ENCODE measurements around the gene FXYD5.

DNA sequence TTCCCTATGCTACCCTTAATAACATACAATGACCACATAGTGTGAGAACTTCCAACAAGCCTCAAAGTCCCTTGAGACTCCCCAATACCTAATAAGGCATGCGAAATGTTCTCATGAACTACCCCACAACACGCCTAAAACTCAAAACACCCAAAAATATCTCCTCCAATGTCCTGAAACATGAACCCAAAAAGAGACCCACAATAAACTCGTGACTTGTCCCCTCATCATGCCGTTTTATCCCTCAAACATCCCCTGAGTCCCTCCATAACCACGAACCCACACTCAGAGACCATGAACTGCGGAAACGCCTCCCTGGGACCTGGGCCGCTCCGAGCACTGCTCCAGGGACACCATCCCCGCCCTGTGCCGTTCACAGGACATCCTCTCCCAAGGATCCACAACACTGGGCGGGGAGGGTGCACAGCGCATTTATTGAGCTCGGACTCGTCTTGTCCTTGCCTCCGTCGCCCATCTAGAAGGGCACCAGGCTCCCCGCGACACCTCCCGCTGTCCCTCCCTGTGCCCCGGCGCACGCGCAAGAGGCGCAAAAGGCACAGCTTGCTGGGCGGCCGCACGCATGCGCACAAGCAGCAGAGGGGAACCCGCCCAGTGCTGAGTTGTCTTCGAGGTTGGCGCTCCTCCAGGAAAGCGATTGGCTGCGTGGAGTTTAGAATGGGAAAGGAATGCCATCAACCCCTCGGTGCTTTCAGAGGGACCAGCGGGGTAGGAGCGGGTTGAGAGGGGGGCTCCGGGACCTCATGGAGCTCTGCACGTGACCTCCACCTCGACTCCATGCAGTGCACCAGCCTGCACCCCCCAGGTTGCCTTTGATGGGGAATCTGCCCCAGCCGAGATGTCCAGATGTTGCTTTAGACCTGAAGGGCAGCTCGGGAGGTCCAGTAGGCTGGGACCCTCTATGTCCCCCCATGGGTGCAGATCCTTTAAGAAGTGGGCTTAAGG is 30.2 kb upstream of the FXYD5 start:
- TF ChIP-seq GABPA (IDR thresholded peaks at IDR 0.05 in 1 of 2, conservative IDR thresholded peaks at IDR 0.05 in 1 of 2) = no peak
- TF ChIP-seq RAD21 (IDR thresholded peaks at IDR 0.05) = no peak
- TF ChIP-seq, protein P1, sequence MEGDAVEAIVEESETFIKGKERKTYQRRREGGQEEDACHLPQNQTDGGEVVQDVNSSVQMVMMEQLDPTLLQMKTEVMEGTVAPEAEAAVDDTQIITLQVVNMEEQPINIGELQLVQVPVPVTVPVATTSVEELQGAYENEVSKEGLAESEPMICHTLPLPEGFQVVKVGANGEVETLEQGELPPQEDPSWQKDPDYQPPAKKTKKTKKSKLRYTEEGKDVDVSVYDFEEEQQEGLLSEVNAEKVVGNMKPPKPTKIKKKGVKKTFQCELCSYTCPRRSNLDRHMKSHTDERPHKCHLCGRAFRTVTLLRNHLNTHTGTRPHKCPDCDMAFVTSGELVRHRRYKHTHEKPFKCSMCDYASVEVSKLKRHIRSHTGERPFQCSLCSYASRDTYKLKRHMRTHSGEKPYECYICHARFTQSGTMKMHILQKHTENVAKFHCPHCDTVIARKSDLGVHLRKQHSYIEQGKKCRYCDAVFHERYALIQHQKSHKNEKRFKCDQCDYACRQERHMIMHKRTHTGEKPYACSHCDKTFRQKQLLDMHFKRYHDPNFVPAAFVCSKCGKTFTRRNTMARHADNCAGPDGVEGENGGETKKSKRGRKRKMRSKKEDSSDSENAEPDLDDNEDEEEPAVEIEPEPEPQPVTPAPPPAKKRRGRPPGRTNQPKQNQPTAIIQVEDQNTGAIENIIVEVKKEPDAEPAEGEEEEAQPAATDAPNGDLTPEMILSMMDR (IDR thresholded peaks at IDR 0.05; ENCODE audit: low read depth, low read length, missing input control) = no peak
- TF ChIP-seq, protein P2, sequence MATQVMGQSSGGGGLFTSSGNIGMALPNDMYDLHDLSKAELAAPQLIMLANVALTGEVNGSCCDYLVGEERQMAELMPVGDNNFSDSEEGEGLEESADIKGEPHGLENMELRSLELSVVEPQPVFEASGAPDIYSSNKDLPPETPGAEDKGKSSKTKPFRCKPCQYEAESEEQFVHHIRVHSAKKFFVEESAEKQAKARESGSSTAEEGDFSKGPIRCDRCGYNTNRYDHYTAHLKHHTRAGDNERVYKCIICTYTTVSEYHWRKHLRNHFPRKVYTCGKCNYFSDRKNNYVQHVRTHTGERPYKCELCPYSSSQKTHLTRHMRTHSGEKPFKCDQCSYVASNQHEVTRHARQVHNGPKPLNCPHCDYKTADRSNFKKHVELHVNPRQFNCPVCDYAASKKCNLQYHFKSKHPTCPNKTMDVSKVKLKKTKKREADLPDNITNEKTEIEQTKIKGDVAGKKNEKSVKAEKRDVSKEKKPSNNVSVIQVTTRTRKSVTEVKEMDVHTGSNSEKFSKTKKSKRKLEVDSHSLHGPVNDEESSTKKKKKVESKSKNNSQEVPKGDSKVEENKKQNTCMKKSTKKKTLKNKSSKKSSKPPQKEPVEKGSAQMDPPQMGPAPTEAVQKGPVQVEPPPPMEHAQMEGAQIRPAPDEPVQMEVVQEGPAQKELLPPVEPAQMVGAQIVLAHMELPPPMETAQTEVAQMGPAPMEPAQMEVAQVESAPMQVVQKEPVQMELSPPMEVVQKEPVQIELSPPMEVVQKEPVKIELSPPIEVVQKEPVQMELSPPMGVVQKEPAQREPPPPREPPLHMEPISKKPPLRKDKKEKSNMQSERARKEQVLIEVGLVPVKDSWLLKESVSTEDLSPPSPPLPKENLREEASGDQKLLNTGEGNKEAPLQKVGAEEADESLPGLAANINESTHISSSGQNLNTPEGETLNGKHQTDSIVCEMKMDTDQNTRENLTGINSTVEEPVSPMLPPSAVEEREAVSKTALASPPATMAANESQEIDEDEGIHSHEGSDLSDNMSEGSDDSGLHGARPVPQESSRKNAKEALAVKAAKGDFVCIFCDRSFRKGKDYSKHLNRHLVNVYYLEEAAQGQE (IDR thresholded peaks at IDR 0.05) = peak; percentile 35
- TF ChIP-seq TAF1 (conservative IDR thresholded peaks at IDR 0.05) = no peak
- TF ChIP-seq MAX (IDR thresholded peaks at IDR 0.05) = no peak
- peak; percentile 64 for TF ChIP-seq YY1 (IDR thresholded peaks at IDR 0.05)
- no peak for TF ChIP-seq ATF3 (IDR thresholded peaks at IDR 0.05)
- no peak for TF ChIP-seq RXRA (IDR thresholded peaks at IDR 0.05)

Data from liver (tissue), 3 donors.